K562 (cell line): ENCODE data around the gene SAP25. TPM values are rescaled to one million over a fixed set of nuclear protein-coding genes. Genes with fewer than 3 reads are reported as not detected.

ENCODE experiments used
- ATF7 ChIP-seq: fragments of 450-650 bp; IDR thresholded peaks from 2 replicates; pipeline ENCODE4 v1.7.1; 2014; ENCODE audit warnings: mild to moderate bottlenecking, moderate library complexity
- BRD4 ChIP-seq: fragments of 200-600 bp; sonication (generic); IDR thresholded peaks from 2 replicates; pipeline ENCODE4 v1.6.1; 2017; ENCODE audit warnings: inconsistent platforms
- CREB1 ChIP-seq, 2 experiments: sonication (generic) in 1 of 2; formaldehyde crosslinking in 1 of 2; IDR thresholded peaks; 2 replicates each; pipeline versions ENCODE4 v1.6.1 to v1.8.0; 2012 to 2022; ENCODE audit warnings: inconsistent platforms in 1 of 2, mild to moderate bottlenecking in 1 of 2, missing genetic modification reagents in 1 of 2, moderate library complexity in 1 of 2
- CREM ChIP-seq: IDR thresholded peaks from 2 replicates; pipeline ENCODE4 v1.6.1; 2014; ENCODE audit warnings: antibody characterized with exemption, low read depth
- KLF1 ChIP-seq: fragments of 450-650 bp; IDR thresholded peaks from 2 replicates; pipeline ENCODE4 v1.6.1; 2016; ENCODE audit warnings: missing genetic modification characterization, missing compliant biosample characterization
- MCM5 ChIP-seq: fragments of 450-650 bp; IDR thresholded peaks from 2 replicates; pipeline ENCODE4 v1.6.1; 2016; ENCODE audit warnings: low read depth
- POLR3G ChIP-seq: IDR thresholded peaks from 2 replicates; pipeline ENCODE4 v1.6.1; 2011; ENCODE audit not compliant: insufficient read length, insufficient replicate concordance; ENCODE audit errors: extremely low read depth
- RBM17 ChIP-seq: fragments of 200-400 bp; formaldehyde crosslinking; IDR thresholded peaks from 2 replicates; pipeline ENCODE4 v1.6.1; 2017; ENCODE audit warnings: low read depth, mild to moderate bottlenecking, low read length, borderline replicate concordance
- RFX5 ChIP-seq: IDR thresholded peaks from 2 replicates; pipeline ENCODE4 v1.6.1; 2011; ENCODE audit warnings: low read depth, mild to moderate bottlenecking, improper control_type of control experiment, low read length
- RFX7 ChIP-seq: fragments of 250-450 bp; sonication (Bioruptor Pico); IDR thresholded peaks from 2 replicates; pipeline ENCODE4 v1.5.1; 2021; ENCODE audit warnings: mild to moderate bottlenecking
- SIX5 ChIP-seq, 2 experiments: IDR thresholded peaks; 2 replicates each; pipeline ENCODE4 v1.6.1; 2011; ENCODE audit warnings: low read length in 2 of 2, borderline replicate concordance in 1 of 2, low read depth in 1 of 2, mild to moderate bottlenecking in 1 of 2, moderate library complexity in 1 of 2; ENCODE audit not compliant: insufficient read depth in 1 of 2
- STAT5A ChIP-seq: IDR thresholded peaks from 2 replicates; pipeline ENCODE4 v1.6.1; 2012; ENCODE audit warnings: low read length, inconsistent platforms, borderline replicate concordance
- STAT5B ChIP-seq: fragments of 250-450 bp; sonication (Bioruptor Pico); IDR thresholded peaks from 2 replicates; pipeline ENCODE4 v1.8.0; 2021; ENCODE audit warnings: mild to moderate bottlenecking, inconsistent platforms
- ZBTB8A ChIP-seq: fragments of 450-650 bp; IDR thresholded peaks from 2 replicates; pipeline ENCODE4 v1.6.1; 2018; ENCODE audit warnings: mild to moderate bottlenecking, moderate library complexity; ENCODE audit not compliant: partially characterized antibody
- ZFX ChIP-seq: sonication (generic); formaldehyde crosslinking; IDR thresholded peaks from 2 replicates; pipeline ENCODE4 v1.8.0; 2022; ENCODE audit warnings: mild to moderate bottlenecking, missing genetic modification reagents, moderate library complexity
- ZNF24 ChIP-seq: fragments of 450-650 bp; IDR thresholded peaks from 2 replicates; pipeline ENCODE4 v1.6.1; 2016
- ZNF282 ChIP-seq: sonication (generic); formaldehyde crosslinking; IDR thresholded peaks from 2 replicates; pipeline ENCODE4 v1.8.1; 2023; ENCODE audit warnings: missing genetic modification reagents
- ZNF3 ChIP-seq: fragments of 250-450 bp; sonication (Bioruptor Pico); IDR thresholded peaks from 2 replicates; pipeline ENCODE4 v1.5.0; 2021; ENCODE audit warnings: mild to moderate bottlenecking, moderate library complexity
- ZNF507 ChIP-seq: conservative IDR thresholded peaks from 2 replicates; pipeline ENCODE4 v1.6.1; 2017; ENCODE audit warnings: missing genetic modification characterization, missing compliant biosample characterization
- polyA plus RNA-seq, 8 experiments: library from polyadenylated mRNA; depleted of rRNA in 4 of 8; stranded (reverse) in 5 of 8; unstranded in 3 of 8; fragments of >200 nt; fragmentation: Nextera tagmentation in 2 of 8; fragmentation: Illumina TruSeq in 1 of 8; extraction: Ambion mirVana in 2 of 8; extraction: Trizol in 1 of 8; gene quantifications; 2 replicates each; pipeline versions ENCODE4 v1.2.1 to v1.2.3, GENCODE V29; 2011 to 2014; ENCODE audit warnings: inconsistent platforms in 1 of 8, missing spikeins in 1 of 8
- total RNA-seq, 7 experiments: library from RNA; depleted of rRNA in 6 of 7; stranded (reverse); fragments of >200 nt in 6 of 7; fragmentation: Illumina TruSeq in 2 of 7; extraction: Trizol in 2 of 7; gene quantifications; 2 replicates each; pipeline versions ENCODE4 v1.2.1 to v1.2.3, GENCODE V29; 2011 to 2021; ENCODE audit warnings: low replicate concordance in 1 of 7
- TF ChIP-seq, protein P1 (sequence below): fragments of 450-650 bp; formaldehyde crosslinking; conservative IDR thresholded peaks from 2 replicates; pipeline ENCODE4 v1.4.0; 2022; ENCODE audit warnings: mild to moderate bottlenecking, missing genetic modification characterization
- TF ChIP-seq, protein P2 (sequence below): sonication (generic); formaldehyde crosslinking; IDR thresholded peaks from 2 replicates; pipeline ENCODE4 v1.8.1; 2023; ENCODE audit warnings: mild to moderate bottlenecking, missing genetic modification reagents
- TF ChIP-seq, protein P3 (sequence below): IDR thresholded peaks from 3 replicates; pipeline ENCODE4 v1.6.1; 2011; ENCODE audit warnings: borderline replicate concordance, mild to moderate bottlenecking, moderate library complexity; ENCODE audit not compliant: insufficient read length; ENCODE audit errors: extremely low read depth
- TF ChIP-seq, protein P4 (sequence below): fragments of 250-450 bp; sonication (Bioruptor Pico); IDR thresholded peaks from 2 replicates; pipeline ENCODE4 v1.6.1; 2021; ENCODE audit warnings: mild to moderate bottlenecking

Gene SAP25
- total and polyA plus RNA-seq, 9 of the 15 experiments (the other 6 are each of a cell fraction or from before 2014, with no cell fraction given), result 0.13 to 5.3 (median 0.78) TPM; not detected in 1

DNA sequence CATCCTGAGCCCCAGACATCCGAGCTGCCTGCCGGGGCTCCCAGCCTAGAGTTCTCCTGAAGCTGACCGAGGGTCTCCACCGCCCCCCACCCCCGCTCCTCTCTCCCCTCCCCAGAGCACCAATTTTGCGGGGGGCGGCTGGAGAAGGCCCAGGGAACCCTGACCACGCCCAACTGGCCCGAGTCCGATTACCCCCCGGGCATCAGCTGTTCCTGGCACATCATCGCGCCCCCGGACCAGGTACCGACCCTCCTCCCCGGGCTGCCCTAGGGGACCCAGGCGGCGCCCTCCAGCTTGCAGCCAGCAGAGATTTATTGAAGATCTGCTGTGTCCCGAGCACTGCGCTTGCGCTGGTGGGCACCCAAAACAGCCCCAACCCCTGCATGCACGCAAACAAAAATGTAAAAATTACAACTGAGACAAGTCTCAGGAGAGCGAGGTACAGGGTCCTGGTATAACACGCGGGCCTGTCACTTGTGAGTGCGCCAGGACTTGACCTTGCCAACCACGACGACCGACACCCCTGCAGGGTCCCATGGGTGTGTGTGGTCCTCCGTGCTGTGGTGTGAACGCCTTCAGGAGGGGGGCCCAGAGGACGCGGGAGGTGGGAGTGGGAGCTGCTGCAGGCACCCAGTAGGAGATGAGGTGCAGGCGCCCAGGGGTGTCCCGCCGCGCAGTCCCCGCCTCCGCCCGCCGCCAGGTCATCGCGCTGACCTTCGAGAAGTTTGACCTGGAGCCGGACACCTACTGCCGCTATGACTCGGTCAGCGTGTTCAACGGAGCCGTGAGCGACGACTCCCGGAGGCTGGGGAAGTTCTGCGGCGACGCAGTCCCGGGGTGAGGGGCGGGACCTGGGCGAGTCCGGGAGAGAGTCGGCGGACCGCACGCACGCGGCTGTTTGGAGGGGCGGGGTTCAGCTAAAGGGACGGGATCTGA lies 31.5 kb upstream of the SAP25 start (continued):
- TF ChIP-seq, protein P1, sequence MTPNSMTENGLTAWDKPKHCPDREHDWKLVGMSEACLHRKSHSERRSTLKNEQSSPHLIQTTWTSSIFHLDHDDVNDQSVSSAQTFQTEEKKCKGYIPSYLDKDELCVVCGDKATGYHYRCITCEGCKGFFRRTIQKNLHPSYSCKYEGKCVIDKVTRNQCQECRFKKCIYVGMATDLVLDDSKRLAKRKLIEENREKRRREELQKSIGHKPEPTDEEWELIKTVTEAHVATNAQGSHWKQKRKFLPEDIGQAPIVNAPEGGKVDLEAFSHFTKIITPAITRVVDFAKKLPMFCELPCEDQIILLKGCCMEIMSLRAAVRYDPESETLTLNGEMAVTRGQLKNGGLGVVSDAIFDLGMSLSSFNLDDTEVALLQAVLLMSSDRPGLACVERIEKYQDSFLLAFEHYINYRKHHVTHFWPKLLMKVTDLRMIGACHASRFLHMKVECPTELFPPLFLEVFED (CRISPR knock-in tag), result no peak
- TF ChIP-seq ZNF507 (tag) (no peak), ATF7 (no peak), BRD4 (no peak), RBM17 (no peak), RFX7 (CRISPR knock-in tag) (no peak), ZFX (CRISPR knock-in tag) (no peak), ZNF3 (CRISPR knock-in tag) (no peak), CREM (no peak), ZNF24 (no peak), STAT5A (no peak), KLF1 (tag) (no peak), ZNF282 (CRISPR knock-in tag) (no peak), ZBTB8A (no peak), SIX5 (IDR thresholded peaks at IDR 0.05; ENCODE audit: borderline replicate concordance in 1 of 2, insufficient read depth in 1 of 2, low read depth in 1 of 2, low read length in 2 of 2) (no peak), POLR3G (no peak), CREB1 (IDR thresholded peaks at IDR 0.05) (peak; percentile 45; the same call in 1 of the 2 replicates), CREB1 (CRISPR knock-in tag; IDR thresholded peaks at IDR 0.05) (no peak), STAT5B (no peak), RFX5 (no peak), MCM5 (no peak)
- TF ChIP-seq, protein P2, sequence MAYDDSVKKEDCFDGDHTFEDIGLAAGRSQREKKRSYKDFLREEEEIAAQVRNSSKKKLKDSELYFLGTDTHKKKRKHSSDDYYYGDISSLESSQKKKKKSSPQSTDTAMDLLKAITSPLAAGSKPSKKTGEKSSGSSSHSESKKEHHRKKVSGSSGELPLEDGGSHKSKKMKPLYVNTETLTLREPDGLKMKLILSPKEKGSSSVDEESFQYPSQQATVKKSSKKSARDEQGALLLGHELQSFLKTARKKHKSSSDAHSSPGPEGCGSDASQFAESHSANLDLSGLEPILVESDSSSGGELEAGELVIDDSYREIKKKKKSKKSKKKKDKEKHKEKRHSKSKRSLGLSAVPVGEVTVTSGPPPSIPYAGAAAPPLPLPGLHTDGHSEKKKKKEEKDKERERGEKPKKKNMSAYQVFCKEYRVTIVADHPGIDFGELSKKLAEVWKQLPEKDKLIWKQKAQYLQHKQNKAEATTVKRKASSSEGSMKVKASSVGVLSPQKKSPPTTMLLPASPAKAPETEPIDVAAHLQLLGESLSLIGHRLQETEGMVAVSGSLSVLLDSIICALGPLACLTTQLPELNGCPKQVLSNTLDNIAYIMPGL (CRISPR knock-in tag), result no peak
- TF ChIP-seq, protein P3, sequence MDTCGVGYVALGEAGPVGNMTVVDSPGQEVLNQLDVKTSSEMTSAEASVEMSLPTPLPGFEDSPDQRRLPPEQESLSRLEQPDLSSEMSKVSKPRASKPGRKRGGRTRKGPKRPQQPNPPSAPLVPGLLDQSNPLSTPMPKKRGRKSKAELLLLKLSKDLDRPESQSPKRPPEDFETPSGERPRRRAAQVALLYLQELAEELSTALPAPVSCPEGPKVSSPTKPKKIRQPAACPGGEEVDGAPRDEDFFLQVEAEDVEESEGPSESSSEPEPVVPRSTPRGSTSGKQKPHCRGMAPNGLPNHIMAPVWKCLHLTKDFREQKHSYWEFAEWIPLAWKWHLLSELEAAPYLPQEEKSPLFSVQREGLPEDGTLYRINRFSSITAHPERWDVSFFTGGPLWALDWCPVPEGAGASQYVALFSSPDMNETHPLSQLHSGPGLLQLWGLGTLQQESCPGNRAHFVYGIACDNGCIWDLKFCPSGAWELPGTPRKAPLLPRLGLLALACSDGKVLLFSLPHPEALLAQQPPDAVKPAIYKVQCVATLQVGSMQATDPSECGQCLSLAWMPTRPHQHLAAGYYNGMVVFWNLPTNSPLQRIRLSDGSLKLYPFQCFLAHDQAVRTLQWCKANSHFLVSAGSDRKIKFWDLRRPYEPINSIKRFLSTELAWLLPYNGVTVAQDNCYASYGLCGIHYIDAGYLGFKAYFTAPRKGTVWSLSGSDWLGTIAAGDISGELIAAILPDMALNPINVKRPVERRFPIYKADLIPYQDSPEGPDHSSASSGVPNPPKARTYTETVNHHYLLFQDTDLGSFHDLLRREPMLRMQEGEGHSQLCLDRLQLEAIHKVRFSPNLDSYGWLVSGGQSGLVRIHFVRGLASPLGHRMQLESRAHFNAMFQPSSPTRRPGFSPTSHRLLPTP, result no peak
- TF ChIP-seq, protein P4, sequence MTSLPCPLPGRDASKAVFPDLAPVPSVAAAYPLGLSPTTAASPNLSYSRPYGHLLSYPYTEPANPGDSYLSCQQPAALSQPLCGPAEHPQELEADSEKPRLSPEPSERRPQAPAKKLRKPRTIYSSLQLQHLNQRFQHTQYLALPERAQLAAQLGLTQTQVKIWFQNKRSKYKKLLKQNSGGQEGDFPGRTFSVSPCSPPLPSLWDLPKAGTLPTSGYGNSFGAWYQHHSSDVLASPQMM, result no peak
